OCI-LY7 (cell line): ENCODE data around the gene DENND10. TPM values are rescaled to one million over a fixed set of nuclear protein-coding genes. Genes with fewer than 3 reads are reported as not detected.

Experiments
- BruUV-seq: library from RNA; stranded (reverse); fragments of 400-500 nt; replicated peaks from 2 replicates; lab custom pipeline; 2021; lab: Mats Ljungman, UMichigan
- CTCF ChIA-PET: fragments of 300-600 bp; sonication (Branson Sonifier 250); formaldehyde crosslinking; loops from one replicate; lab custom pipeline; 2022; ENCODE audit warnings: antibody characterized with exemption; ENCODE audit not compliant: unreplicated experiment; lab: Charles Lee
- POLR2A ChIA-PET: fragments of 300-600 bp; sonication (Branson Sonifier 250); formaldehyde crosslinking; loops from one replicate; lab custom pipeline; 2022; ENCODE audit warnings: antibody characterized with exemption; lab: Charles Lee
- DNase-seq: peaks from one replicate; pipeline ENCODE4 v3.0.0-alpha.2; 2015; ENCODE audit warnings: low spot score
- H2AFZ ChIP-seq: fragments of 200-600 bp; sonication (generic), shearing (Covaris generic); 2 replicates; pipeline ENCODE4 v1.6.1; 2014; ENCODE audit warnings: mild to moderate bottlenecking, antibody characterized with exemption, low read length, moderate library complexity
- H3K27ac ChIP-seq: fragments of 200-600 bp; sonication (generic); 2 replicates; pipeline ENCODE4 v1.5.1; 2014; ENCODE audit warnings: mixed run types, low read depth, mild to moderate bottlenecking, moderate library complexity, low read length, inconsistent platforms; ENCODE audit not compliant: poor library complexity, severe bottlenecking
- H3K36me3 ChIP-seq: fragments of 200-600 bp; sonication (generic); 2 replicates; pipeline ENCODE4 v1.6.1; 2014; ENCODE audit warnings: mild to moderate bottlenecking, antibody characterized with exemption, low read length, moderate library complexity, mixed read lengths; ENCODE audit not compliant: insufficient read depth
- H3K4me1 ChIP-seq: fragments of 200-600 bp; sonication (generic); 2 replicates; pipeline ENCODE4 v1.5.1; 2014; ENCODE audit warnings: mild to moderate bottlenecking, low read length; ENCODE audit not compliant: insufficient read depth, poor library complexity, severe bottlenecking
- H3K4me2 ChIP-seq: fragments of 200-600 bp; sonication (generic); 2 replicates; pipeline ENCODE4 v1.6.1; 2014; ENCODE audit warnings: mild to moderate bottlenecking, low read length
- H3K4me3 ChIP-seq: fragments of 200-600 bp; sonication (generic); 2 replicates; pipeline ENCODE4 v1.5.1; 2014; ENCODE audit warnings: mild to moderate bottlenecking, low read depth, low read length; ENCODE audit not compliant: poor library complexity, severe bottlenecking
- H3K79me2 ChIP-seq: fragments of 200-600 bp; sonication (generic); 2 replicates; pipeline ENCODE4 v1.6.1; 2016; ENCODE audit warnings: low read depth, mild to moderate bottlenecking, low read length, moderate library complexity, mixed read lengths; ENCODE audit not compliant: insufficient read depth
- H3K9me2 ChIP-seq: fragments of 200-600 bp; sonication (generic); 2 replicates; pipeline ENCODE4 v1.6.1; 2016; ENCODE audit warnings: mild to moderate bottlenecking, low read length, mixed read lengths; ENCODE audit not compliant: insufficient read depth
- H3K9me3 ChIP-seq: fragments of 200-600 bp; sonication (generic); 2 replicates; pipeline ENCODE4 v1.6.1; 2014; ENCODE audit warnings: mild to moderate bottlenecking, mixed run types, low read length, mixed read lengths
- H4K20me1 ChIP-seq: fragments of 200-600 bp; sonication (generic); 2 replicates; pipeline ENCODE4 v1.6.1; 2014; ENCODE audit warnings: mild to moderate bottlenecking, antibody characterized with exemption, low read length, moderate library complexity, mixed read lengths; ENCODE audit not compliant: insufficient read depth
- CTCF ChIP-seq: fragments of 200-600 bp; sonication (generic); conservative IDR thresholded peaks from 2 replicates; pipeline ENCODE4 v1.5.1; 2014; ENCODE audit warnings: mild to moderate bottlenecking, antibody characterized with exemption, low read length, moderate library complexity, mixed read lengths
- EZH2phosphoT487 ChIP-seq: fragments of 200-600 bp; sonication (generic); IDR thresholded peaks from 2 replicates; pipeline ENCODE4 v1.6.1; 2018; ENCODE audit warnings: low read depth, borderline replicate concordance, mild to moderate bottlenecking, mixed run types, antibody characterized with exemption, low read length, moderate library complexity, mixed read lengths
- intact Hi-C: fragments of 100-400 bp; cut with micrococcal nuclease; formaldehyde crosslinking; loops from one replicate; pipeline ENCODE4 v1.10.0; 2022; ENCODE audit not compliant: unreplicated experiment
- small RNA-seq: library from RNA; depleted of rRNA; stranded (forward); fragments of <200 nt; gene quantifications from one replicate; pipeline ENCODE3, GENCODE V24; 2014
- total RNA-seq, 2 experiments: library from RNA; depleted of rRNA in 1 of 2; stranded (reverse); fragments of >200 nt in 1 of 2; shearing (Covaris generic) in 1 of 2; gene quantifications; 2 replicates each; pipeline ENCODE4 v1.2.3, GENCODE V29; 2014 to 2022

DENND10 gene
- total RNA-seq, 2 experiments from 2014 or later, result 17.8 to 27.1 TPM

- Histone ChIP-seq H3K4me3 (no peak overlapping the region), H4K20me1 (no peaks in the 10 kb centered on the region), H3K36me3 (no peaks in the 10 kb centered on the region), H3K9me2 (no peaks in the 10 kb centered on the region), H2AFZ (no peak overlapping the region), H3K4me2 (no peak overlapping the region), H3K79me2 (no peaks in the 10 kb centered on the region; the same call in 1 of the 2 replicates), H3K27ac (no peak overlapping the region), H3K9me3 (no peaks in the 10 kb centered on the region), H3K4me1 (peaks cover 8% of the 10 kb centered on the region)
- intact Hi-C loops, result no loop called here
- ChIA-PET CTCF (interaction anchor here (0.6 kb wide), 2 partner anchors 10 to 51 kb away, joined by 3 to 7 read pairs; no protein-coding TSS in a partner anchor), POLR2A (no interaction called here)
- no peak for DNase-seq
- no TSS peak for BruUV-seq
- no peak for TF ChIP-seq EZH2phosphoT487
- TF ChIP-seq CTCF, result no peak
These were observed 79.9 kb downstream of the DENND10 start for GRCh38 chr10:119183664-119184412.

Small RNA genes lying within 50 kb of the gene (small RNA-seq; reads per million reads assigned to genes)
- gene AL355598.1 (not detected), gene RF00413 (not detected), gene SNORA19 (not detected)

Other genes with a start within 250 kb of the DENND10 start
- 3.6 and 3.7 TPM in 2 replicates for gene NANOS1, start 74.4 kb upstream of the DENND10 start, total RNA-seq (2014; rRNA removed; shearing (Covaris generic))
- gene NANOS1, start 74.4 kb upstream of the DENND10 start, total RNA-seq (2022), result 7.5 and 8.5 TPM in 2 replicates
- 83.0 and 96.2 TPM in 2 replicates for gene EIF3A, start 23.3 kb upstream of the DENND10 start, total RNA-seq (2014; rRNA removed; shearing (Covaris generic))
- gene EIF3A, start 23.3 kb upstream of the DENND10 start, total RNA-seq (2022), result 161 and 171 TPM in 2 replicates
- gene SFXN4, start 61.6 kb downstream of the DENND10 start, total RNA-seq (2014; rRNA removed; shearing (Covaris generic)), result 27.8 and 35.9 TPM in 2 replicates
- gene SFXN4, start 61.6 kb downstream of the DENND10 start, total RNA-seq (2022), result 38.8 and 46.4 TPM in 2 replicates
- 124 and 175 TPM in 2 replicates for gene PRDX3, start 74.7 kb downstream of the DENND10 start, total RNA-seq (2014; rRNA removed; shearing (Covaris generic))
- 150 and 156 TPM in 2 replicates for gene PRDX3, start 74.7 kb downstream of the DENND10 start, total RNA-seq (2022)
- 4.2 and 4.7 TPM in 2 replicates for gene GRK5, start 103.5 kb downstream of the DENND10 start, total RNA-seq (2014; rRNA removed; shearing (Covaris generic))
- 8.3 and 10.2 TPM in 2 replicates for gene GRK5, start 103.5 kb downstream of the DENND10 start, total RNA-seq (2022)